Urothelium cell line (cell line): ENCODE measurements around the gene MCU.
"Not testable (repeated sequence)": the region's sequence is repeated elsewhere in the genome, so short reads cannot be mapped to it uniquely, and the experiment has no call there.

Experiments
- DNase-seq: peaks from one replicate; pipeline ENCODE4 v3.0.0; 2011; ENCODE audit warnings: low spot score, mixed read lengths
- FAIRE-seq: peaks from 2 replicates; lab custom pipeline; 2011; peaks lifted over from hg19 to GRCh38; lab: Jason Lieb, UNC

The MCU gene

DNA sequence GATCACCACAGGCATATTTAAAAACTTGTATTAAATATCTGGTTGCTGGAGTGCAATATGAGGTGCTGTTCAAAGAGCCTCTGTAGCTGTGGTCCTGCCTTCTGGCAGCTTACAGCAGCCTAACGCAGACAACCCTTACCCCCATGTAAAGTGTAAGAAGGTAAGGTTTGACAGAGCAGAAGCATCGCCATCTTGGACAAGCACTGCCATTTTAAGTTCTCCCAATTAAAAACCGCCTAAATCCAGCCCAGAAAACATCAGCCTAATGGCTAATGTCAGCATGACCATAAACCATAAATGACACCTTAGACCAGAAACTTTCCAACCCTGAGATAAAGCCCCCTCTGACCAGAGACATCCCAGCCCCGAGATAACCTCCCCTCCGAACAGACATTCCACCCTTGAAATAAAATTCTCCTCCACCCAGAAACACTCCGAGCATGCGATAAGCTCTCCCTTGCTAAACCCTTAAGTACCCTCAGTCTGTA is 196.3 kb downstream of the MCU start:
- FAIRE-seq (peak; percentile 17), DNase-seq (no peak)

DNA sequence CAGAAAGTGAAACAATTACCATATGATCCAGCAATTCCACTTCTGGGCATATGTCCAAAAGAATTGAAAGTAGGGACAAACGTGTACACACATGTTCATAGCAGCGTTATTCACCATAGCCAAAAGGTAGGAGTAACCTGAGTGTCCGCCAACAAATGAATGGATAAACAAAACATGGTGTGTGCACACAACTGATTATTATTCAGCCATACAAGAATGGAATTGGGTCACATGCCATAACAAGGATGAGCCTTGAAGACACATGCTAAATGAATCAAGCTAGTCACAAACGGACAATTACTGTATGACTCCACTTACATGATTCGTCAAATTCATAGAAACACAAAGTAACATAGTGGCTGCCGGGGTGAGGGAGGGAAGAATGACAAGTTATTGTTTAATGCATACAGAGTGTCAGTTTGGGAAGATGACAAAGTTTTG is 197.5 kb downstream of the MCU start:
- FAIRE-seq (peak; percentile 82), DNase-seq (no peak)

DNA sequence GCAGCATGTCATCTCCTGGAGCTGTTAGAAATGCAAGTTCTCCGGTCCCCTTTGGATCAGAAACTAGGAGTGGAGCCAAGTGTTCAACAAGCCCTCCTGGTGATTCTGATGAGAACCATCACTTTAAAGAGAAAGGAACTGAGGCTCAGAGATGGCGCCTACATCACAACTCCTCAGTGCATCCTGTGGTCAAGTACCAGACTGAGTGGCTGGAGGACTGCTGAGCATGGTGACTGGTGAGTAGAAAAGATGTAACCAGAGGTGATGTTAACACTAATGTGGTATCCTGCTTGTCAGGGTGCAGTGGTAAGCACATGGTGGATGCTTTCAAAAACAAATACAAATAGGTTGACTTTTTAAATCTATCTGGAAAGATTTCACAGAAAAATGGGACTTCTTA is 198.1 kb downstream of the MCU start:
- no peak for FAIRE-seq
- no peak for DNase-seq

DNA sequence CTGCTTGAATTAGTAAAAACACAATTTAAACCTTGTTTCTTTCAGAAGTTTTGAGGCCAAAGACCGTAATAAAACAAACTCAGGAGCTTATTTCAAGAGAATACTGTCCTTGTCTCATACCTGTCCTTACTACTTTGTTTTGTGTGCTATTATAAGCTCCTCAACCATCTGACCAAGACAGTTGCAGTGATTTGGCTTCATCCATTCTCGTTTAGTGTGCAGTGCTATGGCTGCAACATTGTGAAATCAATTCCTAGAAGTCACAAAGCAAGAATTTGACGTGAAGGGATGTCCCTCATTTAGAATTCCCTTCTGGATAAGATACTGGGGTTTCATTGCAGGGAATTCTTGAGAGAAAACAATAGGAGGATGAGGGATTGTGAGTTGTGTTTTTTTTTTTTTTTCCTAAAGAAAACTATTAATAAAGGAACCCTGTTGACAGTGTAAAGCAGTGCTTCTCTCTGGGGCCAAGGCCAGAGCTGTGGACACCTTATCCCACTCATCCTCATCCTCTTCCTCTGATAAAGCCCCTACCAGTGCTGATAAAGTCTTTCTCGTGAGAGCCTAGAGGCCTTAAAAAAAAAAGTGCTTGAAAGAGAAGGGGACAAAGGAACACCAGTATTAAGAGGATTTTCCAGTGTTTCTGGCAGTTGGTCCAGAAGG is 201.3 kb downstream of the MCU start, which contains the start of gene OIT3:
Gene OIT3 (plus strand): TSS at position 604 of the 663 bp plus-strand sequence. CDS start 60 bp downstream, outside the sequence.
- no peak for DNase-seq
- FAIRE-seq = no peak

DNA sequence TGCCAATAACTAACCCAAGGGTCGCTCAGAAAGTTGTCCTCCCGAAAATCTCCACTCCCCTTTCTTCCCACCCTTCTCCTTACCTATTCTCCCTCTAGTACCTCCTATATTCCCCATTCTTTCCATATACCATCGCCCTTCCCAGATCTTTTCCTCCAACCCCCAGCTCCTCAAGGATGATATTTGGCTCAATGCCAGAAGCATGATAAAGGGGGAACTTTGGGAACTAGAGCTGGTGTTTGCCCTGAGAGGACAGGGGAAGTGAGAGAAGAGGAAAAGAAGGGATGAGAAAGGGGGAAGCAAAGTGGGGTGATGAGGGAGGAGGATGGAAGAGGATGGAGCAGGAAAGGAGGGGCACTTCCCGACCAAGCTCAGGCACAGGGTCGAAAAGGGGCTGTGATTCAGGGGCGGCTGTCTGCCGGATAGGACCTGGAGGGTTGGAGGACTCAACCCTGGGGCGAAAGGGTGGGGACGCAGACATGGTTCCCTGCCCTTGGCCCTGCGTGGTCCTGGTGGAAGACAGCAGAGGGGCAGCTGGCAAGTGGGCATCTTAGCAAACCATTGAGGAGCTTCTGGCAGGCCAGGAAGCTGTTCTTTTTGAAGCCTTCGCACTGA is 203.4 kb downstream of the MCU start:
- FAIRE-seq = no peak
- DNase-seq = no peak

DNA sequence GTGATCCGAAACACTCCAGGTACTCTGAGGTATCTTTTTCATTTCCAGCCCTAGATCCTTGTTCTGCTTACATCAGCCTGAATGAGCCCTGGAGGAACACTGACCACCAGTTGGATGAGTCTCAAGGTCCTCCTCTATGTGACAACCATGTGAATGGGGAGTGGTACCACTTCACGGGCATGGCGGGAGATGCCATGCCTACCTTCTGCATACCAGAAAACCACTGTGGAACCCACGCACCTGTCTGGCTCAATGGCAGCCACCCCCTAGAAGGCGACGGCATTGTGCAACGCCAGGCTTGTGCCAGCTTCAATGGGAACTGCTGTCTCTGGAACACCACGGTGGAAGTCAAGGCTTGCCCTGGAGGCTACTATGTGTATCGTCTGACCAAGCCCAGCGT is 206.7 kb downstream of the MCU start:
- FAIRE-seq = no peak
- no peak for DNase-seq

DNA sequence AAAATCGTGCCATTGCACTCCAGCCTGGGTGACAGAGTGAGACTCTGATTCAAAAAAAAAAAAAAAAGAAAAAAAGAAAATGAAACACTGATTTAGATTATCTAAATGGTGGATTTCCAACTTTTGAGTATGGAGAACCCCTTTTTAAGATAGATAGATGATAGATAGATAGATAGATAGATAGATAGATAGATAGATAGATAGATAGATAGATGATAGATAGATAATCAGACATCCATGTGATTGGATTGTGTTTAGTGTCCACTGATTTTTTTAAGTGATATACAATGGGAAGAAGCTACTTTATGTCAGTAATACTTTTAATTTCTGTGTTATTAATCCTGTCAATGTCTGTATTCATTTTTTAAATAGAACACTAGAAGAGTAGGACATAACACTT is 207.6 kb downstream of the MCU start:
- DNase-seq (no peak), FAIRE-seq (no peak)

DNA sequence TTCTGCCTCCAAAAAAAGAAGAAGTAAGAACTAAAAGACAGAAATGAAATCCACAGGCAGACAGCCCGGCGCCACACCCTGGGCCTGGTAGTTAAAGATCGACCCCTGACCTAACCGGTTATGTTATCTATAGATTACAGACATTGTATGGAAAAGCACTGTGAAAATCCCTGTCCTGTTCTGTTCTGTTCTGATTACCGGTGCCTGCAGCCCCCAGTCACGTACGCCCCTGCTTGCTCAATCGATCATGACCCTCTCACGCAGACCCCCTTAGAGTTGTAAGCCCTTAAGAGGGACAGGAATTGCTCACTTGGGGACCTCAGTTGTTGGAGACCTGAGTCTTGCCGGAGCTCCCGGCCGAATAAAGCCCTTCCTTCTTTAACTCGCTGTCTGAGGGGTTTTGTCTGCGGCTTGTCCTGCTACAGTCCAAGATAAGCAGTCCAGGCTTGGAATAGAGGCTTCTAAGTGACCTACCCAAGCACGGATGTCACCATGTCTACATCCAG is 212.1 kb downstream of the MCU start:
- not testable (repeated sequence) for FAIRE-seq, DNase-seq

DNA sequence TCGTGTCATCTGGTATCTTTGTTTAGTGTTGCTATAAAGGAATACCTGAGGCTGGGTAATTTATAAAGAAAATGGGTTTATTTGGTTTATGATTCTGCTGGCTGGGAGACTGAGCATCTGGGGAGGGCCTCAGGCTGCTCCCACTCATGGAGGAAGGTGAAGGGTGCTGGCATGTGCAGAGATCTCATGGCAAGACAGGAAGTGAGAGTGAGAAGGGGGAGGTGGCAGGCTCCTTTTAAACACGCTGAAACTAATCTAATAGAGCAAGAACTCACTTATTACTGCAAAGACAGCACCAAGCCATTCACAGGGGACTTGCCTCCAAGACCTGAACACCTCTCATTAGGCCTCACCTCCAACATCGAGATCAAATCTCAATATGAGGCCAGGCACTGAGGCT is 212.9 kb downstream of the MCU start:
- DNase-seq (no peak), FAIRE-seq (no peak)

DNA sequence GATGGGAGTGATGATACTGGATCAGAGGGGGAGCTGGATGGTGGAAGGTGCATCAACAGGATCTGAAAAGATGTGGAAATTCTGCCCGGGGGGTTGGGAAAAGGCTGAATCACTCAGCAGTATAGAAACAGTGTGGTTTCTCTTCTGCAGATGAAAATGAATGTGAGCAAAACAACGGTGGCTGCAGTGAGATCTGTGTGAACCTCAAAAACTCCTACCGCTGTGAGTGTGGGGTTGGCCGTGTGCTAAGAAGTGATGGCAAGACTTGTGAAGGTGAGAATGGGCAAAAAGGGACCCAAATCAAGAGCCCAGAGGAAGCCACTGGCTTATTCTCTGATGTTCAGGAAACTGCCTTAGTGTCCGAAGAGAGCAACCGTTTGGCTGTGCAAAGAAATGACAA is 214.5 kb downstream of the MCU start:
- DNase-seq (no peak), FAIRE-seq (no peak)

DNA sequence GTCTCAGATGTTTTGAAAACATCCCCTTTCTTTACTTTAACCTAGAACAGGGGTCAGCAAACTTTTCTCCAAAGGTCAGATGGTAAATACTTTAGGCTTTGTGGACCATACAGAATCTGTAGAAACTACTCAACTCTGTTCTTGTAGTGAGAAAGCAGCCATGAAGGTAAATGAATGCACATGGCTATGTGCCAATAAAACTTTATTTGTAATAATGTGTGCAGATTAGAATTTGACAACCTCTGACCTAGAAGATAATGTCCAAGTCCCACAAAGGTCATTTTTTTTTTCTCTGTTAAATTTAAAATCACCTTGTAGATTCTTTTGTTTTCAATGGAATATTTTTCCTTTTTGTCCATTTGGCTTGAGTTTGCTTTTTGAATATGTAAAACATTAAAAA is 218.8 kb downstream of the MCU start:
- FAIRE-seq (no peak), DNase-seq (no peak)

DNA sequence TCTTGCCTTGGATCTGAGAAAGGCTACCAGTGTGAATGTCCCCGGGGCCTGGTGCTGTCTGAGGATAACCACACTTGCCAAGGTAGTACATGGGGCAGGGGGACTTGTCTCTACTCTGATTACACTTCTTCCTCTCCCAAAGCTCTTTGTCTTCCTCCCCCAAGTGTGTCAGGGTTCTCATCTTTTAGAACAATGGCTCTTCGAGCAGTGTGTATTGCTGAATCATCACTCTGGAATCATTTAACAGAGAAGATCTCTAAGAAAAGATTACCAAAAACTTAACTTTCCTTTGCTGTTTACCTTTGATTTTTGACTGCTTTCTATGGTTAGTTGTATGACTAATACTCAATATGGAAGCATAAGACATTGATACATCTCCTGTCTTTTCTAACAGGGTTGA is 219.8 kb downstream of the MCU start:
- DNase-seq = no peak
- FAIRE-seq = no peak

DNA sequence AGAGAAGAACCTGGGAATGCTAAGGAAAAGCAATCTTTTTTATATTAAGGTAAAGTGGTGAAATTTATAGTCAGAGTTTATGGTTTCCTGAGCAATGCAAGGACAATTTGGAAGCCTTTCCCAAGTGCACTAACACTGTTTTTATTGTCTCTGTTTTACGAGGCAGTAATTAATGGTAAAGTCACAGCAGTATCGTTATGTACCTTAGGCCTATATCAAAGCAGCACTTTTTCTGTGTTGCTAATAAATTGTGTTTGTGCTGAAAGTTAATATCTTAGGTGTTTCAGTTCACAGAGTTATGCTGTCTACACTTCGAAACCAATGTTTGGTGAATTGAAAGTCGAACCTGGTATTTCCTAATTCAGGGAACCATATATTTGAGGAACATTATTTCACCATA is 220.8 kb downstream of the MCU start:
- no peak for FAIRE-seq
- DNase-seq = no peak

DNA sequence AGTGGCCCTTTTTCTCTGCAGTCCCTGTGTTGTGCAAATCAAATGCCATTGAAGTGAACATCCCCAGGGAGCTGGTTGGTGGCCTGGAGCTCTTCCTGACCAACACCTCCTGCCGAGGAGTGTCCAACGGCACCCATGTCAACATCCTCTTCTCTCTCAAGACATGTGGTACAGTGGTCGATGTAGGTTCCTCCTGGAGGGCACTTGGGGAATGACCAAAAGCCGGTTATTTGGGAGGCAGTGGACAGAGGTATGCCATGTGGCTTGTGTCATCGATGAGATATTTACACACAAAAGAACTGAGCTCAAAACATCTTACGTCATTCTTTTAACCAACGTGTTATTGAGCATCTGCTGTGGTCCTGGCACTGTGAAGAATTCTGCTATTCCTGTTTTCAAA is 221.3 kb downstream of the MCU start:
- DNase-seq (no peak), FAIRE-seq (no peak)

DNA sequence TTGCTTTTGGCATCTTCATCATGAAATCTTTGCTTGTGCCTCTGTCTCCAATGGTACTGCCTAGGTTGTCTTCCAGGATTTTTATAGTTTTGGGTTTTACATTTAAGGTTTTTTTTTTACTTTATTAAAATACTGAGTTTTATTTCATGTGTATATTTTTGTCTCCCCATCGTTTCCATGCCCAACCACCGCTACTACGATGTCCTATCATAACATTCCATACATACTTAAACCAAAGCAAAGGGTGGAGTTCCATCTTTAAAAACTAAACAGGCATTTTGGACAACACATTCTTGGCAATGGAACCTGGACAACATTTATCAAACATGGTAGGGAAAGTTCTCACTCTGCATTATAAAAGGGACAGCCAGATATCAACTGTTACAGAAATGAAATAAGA is 225.3 kb downstream of the MCU start:
- FAIRE-seq = not testable (repeated sequence)

DNA sequence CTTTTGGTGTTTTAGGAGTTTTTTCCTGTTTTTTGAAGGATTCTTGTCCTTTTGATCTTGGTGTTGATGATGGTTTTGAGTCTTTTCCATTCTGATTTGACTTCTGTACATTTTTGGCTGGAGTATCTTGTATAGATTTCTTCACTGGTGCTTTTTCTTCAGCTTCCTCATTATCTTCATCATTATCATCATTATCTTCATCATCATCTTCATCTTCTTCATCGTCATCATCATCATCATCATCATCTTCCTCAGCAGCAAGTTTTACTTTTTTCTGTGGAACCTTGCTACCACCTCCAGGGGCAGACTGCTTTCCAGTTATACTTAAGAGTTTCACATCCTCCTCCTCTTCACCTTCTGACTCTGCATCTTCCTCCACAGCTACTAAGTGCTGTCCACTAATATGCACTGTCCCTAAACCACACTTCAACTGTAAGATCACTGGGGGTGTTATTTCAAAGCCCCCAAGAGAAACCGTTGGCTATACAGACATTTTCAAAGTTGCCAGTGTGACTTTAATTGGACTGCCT is 225.9 kb downstream of the MCU start:
- FAIRE-seq = not testable (repeated sequence)

More for the DNA sequence above, 225.3 kb downstream of the MCU start:
- DNase-seq = not testable (repeated sequence)

DNA sequence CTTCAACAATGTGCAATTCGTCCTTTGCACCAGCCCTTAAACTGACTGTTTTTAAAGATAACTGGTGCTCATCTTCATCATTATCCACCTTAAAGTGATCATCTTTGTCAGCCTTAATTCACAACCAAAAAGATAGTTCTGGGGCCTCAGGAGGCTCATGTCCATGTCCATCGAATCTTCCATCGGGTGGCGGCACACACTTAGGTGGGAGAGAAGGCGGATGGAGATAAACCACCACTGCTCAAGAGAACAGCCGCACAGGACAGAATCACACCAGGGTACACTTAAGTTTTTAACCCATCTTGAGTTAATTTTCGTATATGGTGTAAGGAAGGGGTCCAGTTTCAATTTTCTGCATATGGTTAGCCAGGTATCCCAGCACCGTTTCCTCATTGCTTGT is 226.4 kb downstream of the MCU start:
- no peak for DNase-seq
- FAIRE-seq = no peak

More for the DNA sequence above, 225.9 kb downstream of the MCU start:
- not testable (repeated sequence) for DNase-seq

DNA sequence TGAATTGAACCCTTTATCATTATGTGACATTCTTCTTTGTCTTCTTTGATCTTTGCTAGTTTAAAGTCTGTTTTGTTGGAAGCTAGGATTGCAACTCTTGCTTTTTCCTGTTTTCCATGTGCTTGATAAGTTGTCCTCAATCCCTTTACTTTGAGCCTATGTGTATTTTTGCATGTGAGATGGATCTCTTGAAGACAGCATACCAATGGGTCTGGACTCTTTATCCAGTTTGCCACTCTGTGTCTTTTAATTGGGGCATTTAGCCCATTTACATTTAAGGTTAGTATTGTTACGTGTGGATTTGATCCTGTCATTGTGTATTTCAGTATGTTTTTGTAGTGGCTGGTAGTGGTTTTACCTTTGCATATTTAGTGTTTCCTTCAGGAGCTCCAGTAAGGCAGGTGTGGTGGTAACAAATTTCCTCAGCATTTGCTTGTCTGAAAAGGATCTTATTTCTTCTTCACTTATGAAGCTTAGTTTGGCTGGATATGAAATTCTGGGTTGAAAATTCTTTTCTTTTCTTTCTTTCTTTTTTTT is 229.3 kb downstream of the MCU start:
- FAIRE-seq = not testable (repeated sequence)

DNA sequence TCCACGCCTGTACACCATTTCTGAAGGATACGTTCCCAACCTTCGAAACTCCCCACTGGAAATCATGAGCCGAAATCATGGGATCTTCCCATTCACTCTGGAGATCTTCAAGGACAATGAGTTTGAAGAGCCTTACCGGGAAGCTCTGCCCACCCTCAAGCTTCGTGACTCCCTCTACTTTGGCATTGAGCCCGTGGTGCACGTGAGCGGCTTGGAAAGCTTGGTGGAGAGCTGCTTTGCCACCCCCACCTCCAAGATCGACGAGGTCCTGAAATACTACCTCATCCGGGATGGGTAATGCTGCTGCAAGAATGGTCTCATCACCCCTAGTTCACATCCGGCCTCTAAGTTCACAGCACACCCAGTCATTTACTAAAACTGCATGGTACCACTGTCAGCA is 232.4 kb downstream of the MCU start:
- DNase-seq (no peak), FAIRE-seq (no peak)

More for the DNA sequence above, 229.3 kb downstream of the MCU start:
- not testable (repeated sequence) for DNase-seq

DNA sequence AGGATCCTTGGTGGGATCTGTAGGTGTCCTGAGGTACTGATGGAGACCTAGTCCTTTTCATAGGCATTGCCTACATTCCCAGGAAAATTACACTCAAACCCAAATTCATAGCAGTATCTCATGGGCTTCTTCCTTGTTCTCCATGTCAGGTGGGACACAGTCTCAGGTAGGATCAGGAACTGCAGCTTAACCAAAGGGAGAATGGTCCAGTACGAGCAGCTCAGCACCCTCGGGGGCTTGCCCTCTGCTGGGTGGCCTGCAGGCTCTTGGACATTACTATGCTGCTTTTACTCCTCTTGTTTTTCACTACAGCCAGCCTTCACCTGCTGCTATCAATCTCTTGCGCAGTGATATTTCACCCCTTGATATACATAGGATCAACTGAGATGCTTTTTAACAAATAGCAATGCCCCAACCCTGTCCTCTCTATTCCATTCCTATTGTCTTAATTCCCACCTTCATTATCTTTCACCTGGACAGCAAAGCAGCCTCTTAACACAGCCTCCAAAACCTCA is 234.1 kb downstream of the MCU start:
- FAIRE-seq (no peak), DNase-seq (no peak)

DNA sequence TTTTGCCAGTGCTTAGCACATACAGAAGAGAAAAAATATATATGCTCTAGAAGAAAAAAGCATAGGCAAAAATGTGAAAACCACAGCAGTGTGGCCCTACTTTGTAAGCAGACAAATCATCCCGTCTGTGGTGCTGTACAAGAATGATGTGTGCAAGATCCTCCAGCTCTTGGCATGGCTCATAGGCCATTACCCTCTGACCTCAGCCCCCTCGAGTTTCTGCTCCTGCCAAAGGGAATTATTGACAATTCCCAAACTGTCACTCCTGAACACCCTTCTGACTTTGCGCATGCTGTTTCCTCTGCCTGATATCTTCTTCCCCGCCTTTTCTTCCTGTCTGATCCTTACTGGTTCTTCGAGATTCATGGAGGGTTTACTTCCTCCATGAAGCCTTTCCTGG is 235.5 kb downstream of the MCU start:
- FAIRE-seq = no peak
- no peak for DNase-seq
